GM12891 (cell line): ENCODE measurements around the gene FBXW9.
A peak's percentile ranks its signal among the peaks of the same experiment; 100 is the strongest.
"Not testable (repeated sequence)": the region's sequence is repeated elsewhere in the genome, so short reads cannot be mapped to it uniquely, and the experiment has no call there.

ENCODE experiments used
- DNase-seq: peaks from one replicate; pipeline ENCODE4 v3.0.0; 2011; ENCODE audit warnings: low spot score; ENCODE audit not compliant: insufficient read length
- FAIRE-seq: peaks from 2 replicates; lab custom pipeline; 2011; peaks lifted over from hg19 to GRCh38; lab: Jason Lieb, UNC
- PAX5 ChIP-seq: IDR thresholded peaks from 2 replicates; pipeline ENCODE4 v1.6.1; 2011; ENCODE audit warnings: low read length, moderate library complexity, mild to moderate bottlenecking; ENCODE audit not compliant: insufficient read depth, severe bottlenecking
- POLR2A ChIP-seq: IDR thresholded peaks from 2 replicates; pipeline ENCODE4 v1.6.1; 2011; ENCODE audit warnings: low read depth, low read length, control low read depth
- POLR2AphosphoS5 ChIP-seq: IDR thresholded peaks from 2 replicates; pipeline ENCODE4 v1.6.1; 2011; ENCODE audit warnings: low read depth, low read length, control low read depth
- POU2F2 ChIP-seq: IDR thresholded peaks from 2 replicates; pipeline ENCODE4 v1.6.1; 2011; ENCODE audit warnings: low read depth, mild to moderate bottlenecking, control low read depth, low read length, moderate library complexity
- SPI1 ChIP-seq: IDR thresholded peaks from 2 replicates; pipeline ENCODE4 v1.6.1; 2011; ENCODE audit warnings: low read depth, low read length, control low read depth
- TAF1 ChIP-seq: IDR thresholded peaks from 2 replicates; pipeline ENCODE4 v1.6.1; 2011; ENCODE audit warnings: low read depth, low read length, control low read depth

The FBXW9 gene

DNA sequence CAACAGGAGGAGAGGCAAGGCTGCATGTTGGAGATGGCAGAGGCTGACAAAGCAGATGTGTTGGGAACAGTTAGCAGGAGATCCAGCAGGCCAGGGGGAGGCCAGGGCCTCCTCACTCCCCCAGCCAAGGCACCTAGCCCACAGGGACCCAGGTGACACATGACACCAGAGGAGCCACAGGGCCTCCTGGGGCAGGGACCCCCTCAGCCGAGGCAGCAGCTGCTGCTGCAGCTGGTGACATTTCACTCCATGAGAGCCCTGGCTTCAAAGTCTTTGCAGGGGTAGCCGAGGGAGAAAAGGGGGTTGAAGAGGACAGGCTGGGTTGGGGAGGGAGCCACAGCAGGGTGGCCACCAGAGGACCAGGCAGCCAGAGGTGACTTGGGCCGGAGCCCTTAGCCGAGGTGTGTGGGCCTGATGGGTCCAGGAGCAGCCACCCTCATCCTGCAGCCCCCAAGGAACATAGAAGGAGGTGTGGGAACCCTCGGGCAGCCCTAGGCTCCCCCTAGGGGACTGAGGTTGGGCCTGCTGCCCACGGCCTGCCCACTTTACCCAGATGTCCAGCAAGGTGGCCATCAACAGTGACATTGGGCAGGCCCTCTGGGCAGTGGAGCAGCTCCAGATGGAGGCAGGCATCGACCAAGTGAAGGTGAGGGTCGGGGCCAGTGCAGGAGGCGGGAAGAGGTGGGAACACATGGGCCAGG, 8.8 kb downstream of the FBXW9 start, which contains the start of gene GNG14:
GNG14 (plus strand) TSS at position 503 of the 701 bp plus-strand sequence; CDS start at position 554, 51 bp downstream.
- FAIRE-seq (no peak), DNase-seq (no peak)
- TF ChIP-seq POLR2AphosphoS5 (no peak), SPI1 (no peak), TAF1 (no peak), POLR2A (no peak), PAX5 (no peak)

DNA sequence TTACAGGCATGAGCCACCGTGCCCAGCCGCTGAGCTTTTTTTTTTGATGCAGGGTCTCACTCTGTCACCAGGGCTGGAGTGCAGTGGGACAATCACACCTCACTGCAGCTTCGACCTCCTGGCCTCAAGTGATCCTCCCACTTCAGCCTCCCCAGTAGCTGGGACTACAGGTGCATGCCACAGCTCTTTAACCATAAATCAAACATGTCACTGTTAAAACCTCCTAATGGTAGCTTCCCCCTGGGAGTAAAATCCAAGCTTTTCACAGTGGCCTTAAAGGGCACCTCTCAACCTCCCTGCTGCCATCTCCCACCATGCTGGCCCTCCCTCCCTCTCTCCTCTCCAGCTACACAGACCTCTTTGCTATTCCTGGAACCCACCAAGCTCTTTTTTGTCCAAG, 10.6 kb downstream of the FBXW9 start:
- DNase-seq (no peak), FAIRE-seq (no peak)
- TF ChIP-seq POLR2A (no peak), SPI1 (no peak), PAX5 (no peak), TAF1 (no peak), POLR2AphosphoS5 (no peak), POU2F2 (no peak)

- FAIRE-seq (peak; percentile 95), DNase-seq (peak; percentile 88)
- TF ChIP-seq POLR2A (peak; percentile 94), TAF1 (peak; percentile 47), SPI1 (0 out of 2 replicates have a peak, but pooled peaks have one; percentile 1), POLR2AphosphoS5 (peak; percentile 92), POU2F2 (no peak; the same call in 1 of the 2 replicates), PAX5 (no peak)
Measured at GRCh38 chr19:12681074-12681987, 15.1 kb downstream of the FBXW9 start, which contains the start of gene DHPS. Gene DHPS (minus strand): TSS chr19:12681880. CDS start chr19:12681766, 114 bp downstream.

- no peak for TF ChIP-seq POLR2AphosphoS5
- TF ChIP-seq POLR2A, result no peak
- TF ChIP-seq POU2F2, result no peak
- TF ChIP-seq SPI1, result no peak
- TF ChIP-seq PAX5, result no peak
- FAIRE-seq (no peak), DNase-seq (no peak)
Measured at GRCh38 chr19:12680034-12680433, 16.4 kb downstream of the FBXW9 start.

DNA sequence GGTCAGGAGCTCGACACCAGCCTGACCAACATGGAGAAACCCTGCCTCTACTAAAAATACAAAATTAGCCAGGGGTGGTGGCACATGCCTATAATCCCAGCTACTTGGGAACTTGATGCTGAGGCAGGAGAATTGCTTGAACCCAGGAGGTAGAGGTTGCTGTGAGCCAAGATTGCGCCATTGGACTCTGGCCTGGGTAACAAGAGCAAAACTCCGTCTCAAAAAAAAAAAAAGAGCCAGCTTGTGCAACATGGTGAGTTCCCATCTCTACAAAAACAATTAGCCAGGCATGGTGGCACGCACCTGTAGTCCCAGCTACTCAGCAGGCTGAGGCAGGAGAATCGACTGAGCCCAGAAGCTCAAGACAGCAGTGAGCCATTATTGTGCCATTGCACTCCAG, 18.4 kb downstream of the FBXW9 start:
- FAIRE-seq, DNase-seq: not testable (repeated sequence)

DNA sequence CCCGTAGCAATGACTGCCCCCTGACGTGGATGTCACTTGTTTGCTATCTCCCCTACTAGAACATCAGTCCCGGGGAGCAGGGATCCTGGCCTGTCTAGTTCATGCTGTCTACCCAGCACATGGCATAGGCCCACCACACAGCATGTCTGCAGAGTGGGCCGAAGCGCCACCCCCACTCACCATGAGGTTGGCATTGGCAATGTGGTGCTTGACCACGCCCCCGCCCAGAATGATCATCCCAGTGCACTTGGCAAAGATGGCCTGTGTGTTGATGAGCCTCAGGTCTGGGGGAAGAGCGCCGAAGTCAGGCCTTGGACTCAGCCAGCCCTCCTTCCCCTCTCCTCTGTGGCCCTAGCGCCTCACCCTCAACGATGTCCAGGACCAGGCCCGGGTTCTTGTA, 19.5 kb downstream of the FBXW9 start:
- FAIRE-seq, result no peak
- TF ChIP-seq POU2F2, result no peak
- DNase-seq, result no peak

DNA sequence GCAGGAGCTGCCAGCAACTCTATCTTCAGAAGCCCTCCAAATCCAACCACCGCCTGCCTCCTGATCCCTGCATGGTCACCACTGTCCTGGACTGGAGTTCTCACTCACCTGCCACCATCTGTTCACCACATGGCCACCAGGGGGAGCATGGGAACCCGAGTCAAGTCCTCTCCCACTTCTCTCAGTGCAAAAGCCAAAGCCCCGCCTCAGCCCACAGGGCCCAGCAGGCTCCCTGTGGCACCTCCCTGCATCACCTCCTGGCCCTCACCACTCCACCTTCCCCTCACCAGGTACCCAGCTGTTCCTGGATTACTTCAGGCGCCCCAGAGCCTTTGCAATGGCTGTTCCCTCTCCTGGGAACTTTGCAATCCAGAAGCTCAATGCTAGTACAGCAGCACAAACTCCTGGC, 20.0 kb downstream of the FBXW9 start:
- peak; percentile 35; the same call in 1 of the 2 replicates for TF ChIP-seq POU2F2
- no peak for TF ChIP-seq PAX5
- TF ChIP-seq POLR2AphosphoS5, result peak; percentile 57; the same call in 1 of the 2 replicates
- TF ChIP-seq TAF1, result no peak
- TF ChIP-seq POLR2A, result no peak
- 0 out of 2 replicates have a peak, but pooled peaks have one; percentile 15 for TF ChIP-seq SPI1

GRCh38 chr19:12675940-12676339, 20.5 kb downstream of the FBXW9 start:
- TF ChIP-seq TAF1 (no peak), POLR2A (0 out of 2 replicates have a peak, but pooled peaks have one; percentile 24)
- no peak for DNase-seq
- no peak for FAIRE-seq

More for the DNA sequence above, 20.0 kb downstream of the FBXW9 start:
- FAIRE-seq (peak; percentile 88), DNase-seq (peak; percentile 79)

- no peak for FAIRE-seq
- DNase-seq, result no peak
- TF ChIP-seq POU2F2 (no peak), SPI1 (no peak), TAF1 (no peak), PAX5 (no peak), POLR2AphosphoS5 (no peak; the same call in 1 of the 2 replicates), POLR2A (no peak)
Measured at GRCh38 chr19:12675399-12675798, 21.0 kb downstream of the FBXW9 start.
